ENCODE measurements around the gene ITGA7. TPM values are rescaled to one million over a fixed set of nuclear protein-coding genes. Genes with fewer than 3 reads are reported as not detected.

The ITGA7 gene
- total RNA-seq, 1 donor from 2014 or later: 156 TPM

GRCh38 chr12:55685671-55686070, 22.0 kb downstream of the ITGA7 start:
- H3K4me3 Mint-ChIP-seq (ENCODE audit: unreplicated experiment): no peak overlapping the region
- H3K36me3 Mint-ChIP-seq (ENCODE audit: unreplicated experiment): peaks cover 6% of the 10 kb centered on the region

GRCh38 chr12:55684761-55685370, 22.8 kb downstream of the ITGA7 start:
- no peak overlapping the region for H3K27ac Mint-ChIP-seq (ENCODE audit: unreplicated experiment)
- peaks cover 6% of the 10 kb centered on the region for H3K27me3 Mint-ChIP-seq (ENCODE audit: unreplicated experiment)
- peaks cover 6% of the 10 kb centered on the region for H3K36me3 Mint-ChIP-seq (ENCODE audit: unreplicated experiment)
- TF ChIP-seq CTCF (IDR thresholded peaks at IDR 0.05; ENCODE audit: partially characterized antibody, unreplicated experiment): no peak
- no peaks in the 10 kb centered on the region for H3K4me1 Mint-ChIP-seq (ENCODE audit: low read depth, unreplicated experiment)
- no peak overlapping the region for H3K4me3 Mint-ChIP-seq (ENCODE audit: unreplicated experiment)
- peaks cover under 1% of the 10 kb centered on the region for H3K9me3 Mint-ChIP-seq (ENCODE audit: unreplicated experiment)
- no peak for DNase-seq

More at GRCh38 chr12:55685671-55686070, 22.0 kb downstream of the ITGA7 start:
- Mint-ChIP-seq H3K9me3 (ENCODE audit: unreplicated experiment) (no peaks in the 10 kb centered on the region), H3K27ac (ENCODE audit: unreplicated experiment) (peak overlapping the region; percentile 52), H3K27me3 (ENCODE audit: unreplicated experiment) (peaks cover 6% of the 10 kb centered on the region), H3K4me1 (ENCODE audit: low read depth, unreplicated experiment) (no peaks in the 10 kb centered on the region)
- DNase-seq: no peak
- TF ChIP-seq CTCF (IDR thresholded peaks at IDR 0.05; ENCODE audit: partially characterized antibody, unreplicated experiment): no peak

GRCh38 chr12:55683676-55684075, 24.0 kb downstream of the ITGA7 start:
- peaks cover 6% of the 10 kb centered on the region for H3K27me3 Mint-ChIP-seq (ENCODE audit: unreplicated experiment)
- peaks cover 2% of the 10 kb centered on the region for H3K9me3 Mint-ChIP-seq (ENCODE audit: unreplicated experiment)
- no peak for TF ChIP-seq CTCF (IDR thresholded peaks at IDR 0.05; ENCODE audit: partially characterized antibody, unreplicated experiment)
- H3K4me3 Mint-ChIP-seq (ENCODE audit: unreplicated experiment): no peak overlapping the region
- DNase-seq: no peak
- no peaks in the 10 kb centered on the region for H3K4me1 Mint-ChIP-seq (ENCODE audit: low read depth, unreplicated experiment)
- H3K27ac Mint-ChIP-seq (ENCODE audit: unreplicated experiment): no peak overlapping the region
- peaks cover 6% of the 10 kb centered on the region for H3K36me3 Mint-ChIP-seq (ENCODE audit: unreplicated experiment)

- Mint-ChIP-seq H3K27ac (ENCODE audit: unreplicated experiment) (no peak overlapping the region), H3K4me3 (ENCODE audit: unreplicated experiment) (no peak overlapping the region), H3K4me1 (ENCODE audit: low read depth, unreplicated experiment) (no peaks in the 10 kb centered on the region), H3K27me3 (ENCODE audit: unreplicated experiment) (peaks cover 6% of the 10 kb centered on the region), H3K9me3 (ENCODE audit: unreplicated experiment) (peaks cover 2% of the 10 kb centered on the region), H3K36me3 (ENCODE audit: unreplicated experiment) (peaks cover 6% of the 10 kb centered on the region)
- TF ChIP-seq CTCF (IDR thresholded peaks at IDR 0.05; ENCODE audit: partially characterized antibody, unreplicated experiment): no peak
- DNase-seq: no peak
Measured at GRCh38 chr12:55682087-55682796, 25.5 kb downstream of the ITGA7 start.

Data from glutamatergic neuron (in vitro differentiated cells).